GM18511 (cell line): ENCODE results near the gene PANK4.
A peak's percentile ranks its signal among the peaks of the same experiment; 100 is the strongest.
"Not testable (repeated sequence)": the region's sequence is repeated elsewhere in the genome, so short reads cannot be mapped to it uniquely, and the experiment has no call there.

Source experiments
- ATAC-seq: cut with Tn5 transposase; IDR thresholded peaks from one replicate; pipeline ENCODE4 v1.9.1; 2021; ENCODE audit warnings: mild to moderate bottlenecking, moderate library complexity; ENCODE audit not compliant: unreplicated experiment

The PANK4 gene

DNA sequence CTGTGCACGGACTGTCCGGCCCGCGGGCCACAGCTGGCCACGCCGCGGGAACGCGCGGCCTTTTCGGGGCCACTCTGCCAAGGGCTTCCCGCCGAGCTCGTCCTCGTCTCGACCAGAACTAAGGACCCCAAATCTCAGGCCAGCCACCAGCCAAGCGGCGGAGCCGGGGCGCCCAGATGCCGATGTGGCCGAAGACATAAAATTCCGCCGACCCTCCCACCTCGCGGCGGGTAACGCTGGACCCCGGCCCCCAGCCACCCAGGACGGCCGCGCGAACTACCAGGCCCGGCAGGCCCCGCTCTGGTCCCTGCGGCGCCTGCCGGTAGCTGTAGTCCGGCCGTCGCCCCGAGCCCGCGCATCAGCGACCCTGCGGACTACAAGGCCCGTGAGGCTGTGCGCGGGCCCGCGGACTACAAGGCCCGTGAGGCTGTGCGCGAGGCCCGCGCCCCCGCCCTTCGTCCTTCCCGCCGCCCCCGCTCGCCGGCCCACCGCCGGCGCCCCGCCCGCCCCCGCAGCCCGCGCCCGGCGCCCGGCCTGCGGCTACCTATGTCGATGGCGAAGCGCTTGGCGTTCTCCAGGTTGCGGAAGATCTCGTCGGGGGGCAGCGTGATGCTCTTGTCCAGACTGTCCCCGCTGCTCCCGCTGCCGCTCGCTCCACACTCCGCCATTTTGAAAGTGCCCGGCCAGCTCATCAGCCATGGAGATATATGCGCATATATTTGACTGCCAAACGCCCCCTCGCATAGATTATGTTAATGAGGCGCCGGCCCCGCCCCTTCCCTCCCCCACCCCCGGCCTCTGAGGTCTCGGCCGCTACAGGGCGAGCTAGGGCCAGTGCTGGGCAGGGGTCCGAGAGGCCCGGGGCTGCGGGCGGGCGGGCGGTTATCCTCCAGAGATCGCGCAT lies at the start of gene PANK4:
Gene PANK4, minus strand, starts transcription at position 677 of the 904 bp plus-strand sequence. Its CDS starts 9 bp downstream, at position 668.
- peak; percentile 84 for ATAC-seq

DNA sequence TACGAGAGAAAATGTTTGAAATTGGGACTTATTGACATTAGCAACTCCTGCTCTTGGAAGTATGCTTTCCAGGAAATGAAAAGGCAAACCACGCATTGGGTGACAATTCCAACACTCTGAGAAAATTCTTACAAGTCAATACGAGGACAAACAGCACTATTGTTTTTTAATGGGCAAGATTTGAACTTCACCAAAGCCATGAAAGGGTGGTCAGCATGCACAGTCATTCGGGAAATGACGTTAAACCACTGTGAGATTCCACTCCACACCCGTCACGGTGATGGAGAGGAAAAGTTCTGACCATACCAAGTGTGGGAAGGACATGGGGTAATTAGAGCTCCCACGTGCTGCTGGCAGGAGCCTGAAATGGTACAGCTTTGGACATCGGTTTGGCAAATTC lies 48.0 kb upstream of the PANK4 start:
- ATAC-seq: no peak

DNA sequence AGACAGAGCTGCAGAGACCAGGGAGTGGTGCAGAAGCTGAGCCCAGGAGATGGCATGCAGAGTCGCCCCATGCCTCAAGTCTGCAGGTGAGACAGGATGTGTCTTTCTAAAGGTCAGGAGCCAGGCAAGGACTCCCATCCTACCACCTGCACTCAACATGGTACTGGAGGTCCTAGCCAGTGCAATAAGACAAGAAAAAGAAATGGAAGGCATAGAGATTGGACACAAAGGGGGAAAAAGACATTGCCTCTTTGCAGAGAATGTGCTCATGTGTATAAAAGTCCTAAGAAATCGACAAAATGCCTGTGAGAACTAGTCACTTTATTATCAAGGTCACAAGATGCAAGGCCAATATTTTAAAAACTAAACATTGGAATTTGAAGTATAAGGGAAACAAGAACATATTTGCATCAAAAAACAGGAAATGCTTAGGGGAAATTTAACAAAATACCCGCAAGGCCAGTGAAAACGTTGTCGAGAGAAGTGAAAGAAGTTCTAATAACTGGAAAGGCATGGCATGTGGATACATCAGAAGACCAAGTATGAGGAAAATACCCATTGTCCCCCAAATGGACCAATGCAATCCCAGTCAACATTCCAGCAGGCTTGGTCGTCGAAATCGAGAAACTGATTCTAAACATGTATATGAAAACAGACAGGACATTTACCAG lies 47.0 kb upstream of the PANK4 start:
- ATAC-seq: no peak

DNA sequence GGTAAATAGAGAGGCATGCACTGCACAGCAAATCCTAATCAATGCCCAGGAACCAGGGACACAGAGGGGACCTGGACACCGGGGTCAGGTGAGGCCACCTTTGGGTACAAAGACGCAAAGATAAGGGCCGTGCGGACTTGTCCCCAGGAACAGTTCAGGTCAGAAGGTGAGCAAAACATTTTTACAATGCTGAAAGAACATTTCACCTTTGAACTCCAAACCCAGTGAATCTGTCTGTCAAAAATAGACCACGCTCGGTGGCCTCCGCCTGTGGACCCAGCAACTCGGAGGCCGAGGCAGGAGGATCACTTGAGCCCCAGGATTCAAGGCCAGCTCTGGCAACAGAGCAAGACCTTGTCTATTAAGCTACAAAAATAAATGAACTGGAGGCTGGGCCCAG lies 45.0 kb upstream of the PANK4 start:
- no peak for ATAC-seq

DNA sequence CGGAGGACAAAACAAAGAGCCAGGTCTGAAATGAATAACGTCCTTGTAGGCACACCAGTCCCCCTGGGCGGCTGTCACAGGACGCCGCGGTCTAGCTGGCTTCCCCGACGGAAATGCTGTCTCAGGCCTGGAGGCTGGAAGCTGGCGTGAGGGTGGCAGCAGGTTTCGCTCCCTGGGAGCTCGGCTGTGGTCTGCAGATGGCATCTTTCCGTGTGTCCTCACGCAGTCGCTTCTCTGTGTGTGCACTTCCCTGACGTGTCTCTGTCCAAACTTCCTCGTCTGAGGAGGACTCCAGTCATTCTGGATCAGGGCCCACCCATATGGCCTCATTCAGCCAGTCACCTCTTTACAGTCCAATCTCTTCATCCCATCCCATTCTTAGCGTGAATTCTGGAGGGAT lies 43.9 kb upstream of the PANK4 start:
- ATAC-seq: no peak

DNA sequence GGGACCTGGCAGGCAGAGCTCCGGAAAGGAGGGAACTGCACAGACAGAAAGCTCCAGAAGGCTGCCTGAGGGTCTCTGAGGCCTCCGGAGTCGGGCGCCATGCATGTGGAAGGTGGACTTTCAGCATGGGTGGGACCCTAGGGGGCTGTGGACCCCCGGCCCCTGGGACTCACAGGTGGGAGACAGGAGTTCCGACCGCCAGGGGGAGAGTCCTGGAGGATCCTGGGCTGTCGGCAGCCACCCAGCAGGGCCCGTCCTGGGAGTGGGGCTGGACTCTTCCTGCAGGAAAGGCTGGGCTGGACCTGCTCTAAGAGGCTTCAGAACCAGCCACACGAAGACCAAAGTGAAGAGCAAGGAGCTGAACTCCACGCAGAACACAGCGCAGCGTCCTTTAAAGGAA lies 43.3 kb upstream of the PANK4 start:
- ATAC-seq: not testable (repeated sequence)

DNA sequence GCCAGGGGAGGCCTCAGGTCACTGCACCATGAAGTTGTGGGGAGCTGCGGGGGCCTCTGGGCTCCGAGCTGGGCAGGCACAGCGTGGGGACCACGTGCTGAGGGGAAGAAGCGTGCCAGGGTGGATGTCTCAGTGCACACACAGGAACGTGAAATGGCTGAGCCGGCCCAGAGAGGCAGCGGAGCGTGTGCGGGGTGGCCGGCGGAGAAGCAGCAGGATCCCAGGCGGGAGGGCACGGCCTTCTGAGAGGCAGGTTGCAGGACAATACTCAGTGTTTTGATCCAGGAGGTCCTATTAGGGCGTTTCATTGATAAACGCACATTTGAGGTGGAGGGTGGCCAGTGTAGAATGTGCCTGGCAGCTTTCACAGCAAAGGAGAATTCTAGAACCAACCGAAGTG lies 42.7 kb upstream of the PANK4 start:
- no peak for ATAC-seq

DNA sequence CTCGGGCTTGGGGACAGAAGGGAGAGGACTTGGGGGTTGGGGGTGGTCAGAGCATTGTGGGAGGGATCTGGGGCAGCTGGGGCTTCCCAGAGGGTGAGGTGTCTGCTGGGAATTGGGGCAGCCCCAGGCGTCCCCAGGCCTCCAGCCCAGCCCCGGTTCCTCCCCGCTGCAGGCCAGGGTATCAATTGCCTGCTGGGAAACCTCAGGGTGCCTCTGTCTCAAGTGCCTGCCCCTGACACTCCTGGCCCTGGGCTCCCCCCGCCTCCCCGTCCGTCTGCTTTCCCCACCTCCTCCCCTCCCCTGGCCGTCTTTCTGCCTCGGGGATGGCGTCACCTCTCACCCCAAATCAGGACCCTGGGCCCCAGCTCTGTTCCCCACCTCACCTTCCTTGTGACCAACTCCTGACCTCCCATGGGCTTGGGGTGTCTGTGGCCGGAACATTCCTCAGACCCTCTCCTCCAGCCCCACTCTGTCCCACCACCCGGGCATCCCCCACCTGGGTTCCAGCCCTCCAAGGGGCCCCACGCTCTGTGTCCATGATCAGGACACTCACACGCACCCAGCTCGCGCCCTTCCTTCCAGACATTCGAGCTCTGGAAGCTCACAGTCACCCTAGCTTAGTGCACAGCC lies 41.9 kb upstream of the PANK4 start:
- not testable (repeated sequence) for ATAC-seq

DNA sequence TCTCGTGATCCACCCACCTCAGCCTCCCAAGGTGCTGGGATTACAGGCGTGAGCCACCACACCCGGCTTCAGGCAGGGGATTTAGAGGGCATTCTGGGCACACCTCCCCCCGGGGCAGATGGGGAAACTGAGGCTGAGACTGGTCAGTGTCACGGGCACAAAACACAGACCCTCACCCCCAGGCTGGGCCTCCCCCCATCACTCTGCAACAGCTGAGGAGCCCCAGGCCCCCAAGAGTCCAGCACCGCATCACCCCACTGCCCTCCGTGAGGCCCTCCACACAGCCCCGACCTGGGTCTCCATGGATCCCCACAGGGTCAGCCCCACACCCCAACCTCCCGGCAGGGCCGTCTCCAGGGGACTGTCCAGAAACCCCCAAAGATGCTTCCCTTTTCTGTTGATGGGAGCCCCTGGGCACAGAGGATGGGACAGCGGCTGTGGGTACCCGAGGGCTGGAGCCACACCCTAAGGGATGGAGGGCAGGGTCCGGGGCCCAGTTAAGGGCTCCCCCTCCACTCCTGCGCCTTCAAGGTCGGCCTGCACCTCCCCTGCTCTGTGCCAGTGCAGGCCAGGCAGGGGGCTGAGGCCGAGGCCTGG lies 40.8 kb upstream of the PANK4 start:
- no peak for ATAC-seq

DNA sequence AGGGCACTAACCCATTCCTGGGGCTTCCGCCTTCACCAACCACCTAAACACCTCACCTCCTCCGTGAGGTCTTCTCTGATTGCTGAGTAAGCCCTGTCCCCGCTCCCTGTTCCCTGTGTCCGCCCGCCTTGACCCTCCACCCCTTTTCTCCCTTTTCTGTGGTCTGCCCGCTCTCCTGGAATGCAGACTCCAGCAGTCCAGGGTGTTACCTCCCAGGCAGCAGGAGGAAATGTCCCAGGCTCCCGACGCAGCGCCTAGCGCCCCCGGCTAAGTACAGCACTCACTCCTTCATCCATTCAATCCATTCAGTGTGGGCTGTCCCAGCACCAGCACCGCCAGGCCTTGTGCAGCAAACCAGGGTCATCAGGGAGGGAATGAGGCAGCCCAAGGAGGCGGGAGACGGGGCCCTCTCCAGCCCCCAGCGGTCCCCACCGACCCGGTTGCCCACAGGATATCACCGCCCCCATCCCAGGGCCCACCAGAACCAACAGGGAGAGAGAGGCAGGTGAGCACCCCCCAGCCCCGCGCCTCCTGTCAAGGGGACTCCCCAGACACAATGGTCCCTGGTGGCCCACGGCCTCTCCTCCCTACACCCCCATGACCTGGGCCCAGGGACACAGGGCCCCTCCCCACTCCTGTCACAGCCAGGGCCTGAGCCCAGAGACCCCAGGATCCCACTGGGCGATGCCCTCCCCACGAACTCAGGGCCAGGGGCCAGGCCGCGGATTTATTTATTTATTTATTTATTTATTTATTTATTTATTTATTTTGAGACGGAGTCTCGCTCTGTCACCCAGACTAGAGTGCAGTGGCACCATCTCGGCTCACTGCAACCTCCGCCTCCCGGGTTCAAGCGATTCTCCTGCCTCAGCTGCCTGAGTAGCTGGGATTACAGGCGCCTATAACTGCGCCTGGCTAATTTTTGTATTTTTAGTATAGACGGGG lies 40.0 kb upstream of the PANK4 start:
- no peak for ATAC-seq

DNA sequence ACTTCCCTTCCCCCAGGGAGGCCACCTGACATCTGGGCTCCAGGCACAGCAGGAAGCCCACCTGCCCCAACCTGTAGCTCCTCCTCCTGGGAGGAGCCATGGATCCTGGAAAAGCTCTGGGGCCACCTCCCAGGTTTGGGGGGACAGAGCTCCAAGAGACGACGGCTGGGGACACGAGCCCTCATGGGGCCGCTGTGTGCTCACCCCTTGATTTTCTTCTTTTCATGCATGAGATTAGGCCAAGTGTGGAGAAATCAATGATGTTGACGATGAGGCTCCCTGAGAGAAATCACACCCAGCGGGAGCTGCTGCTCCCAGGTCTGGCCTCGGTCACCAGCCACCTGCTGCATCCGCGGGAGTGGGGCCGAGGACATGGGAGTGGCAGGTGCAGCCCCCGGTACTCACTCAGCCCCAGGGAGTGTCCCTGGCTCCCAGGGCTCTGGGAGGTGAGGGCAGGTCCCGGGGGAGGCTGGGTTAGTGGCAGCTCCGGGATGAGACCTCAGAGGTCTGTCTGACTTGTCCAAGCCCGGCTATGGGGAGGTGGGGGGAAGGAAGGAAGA lies 38.5 kb upstream of the PANK4 start:
- no peak for ATAC-seq

DNA sequence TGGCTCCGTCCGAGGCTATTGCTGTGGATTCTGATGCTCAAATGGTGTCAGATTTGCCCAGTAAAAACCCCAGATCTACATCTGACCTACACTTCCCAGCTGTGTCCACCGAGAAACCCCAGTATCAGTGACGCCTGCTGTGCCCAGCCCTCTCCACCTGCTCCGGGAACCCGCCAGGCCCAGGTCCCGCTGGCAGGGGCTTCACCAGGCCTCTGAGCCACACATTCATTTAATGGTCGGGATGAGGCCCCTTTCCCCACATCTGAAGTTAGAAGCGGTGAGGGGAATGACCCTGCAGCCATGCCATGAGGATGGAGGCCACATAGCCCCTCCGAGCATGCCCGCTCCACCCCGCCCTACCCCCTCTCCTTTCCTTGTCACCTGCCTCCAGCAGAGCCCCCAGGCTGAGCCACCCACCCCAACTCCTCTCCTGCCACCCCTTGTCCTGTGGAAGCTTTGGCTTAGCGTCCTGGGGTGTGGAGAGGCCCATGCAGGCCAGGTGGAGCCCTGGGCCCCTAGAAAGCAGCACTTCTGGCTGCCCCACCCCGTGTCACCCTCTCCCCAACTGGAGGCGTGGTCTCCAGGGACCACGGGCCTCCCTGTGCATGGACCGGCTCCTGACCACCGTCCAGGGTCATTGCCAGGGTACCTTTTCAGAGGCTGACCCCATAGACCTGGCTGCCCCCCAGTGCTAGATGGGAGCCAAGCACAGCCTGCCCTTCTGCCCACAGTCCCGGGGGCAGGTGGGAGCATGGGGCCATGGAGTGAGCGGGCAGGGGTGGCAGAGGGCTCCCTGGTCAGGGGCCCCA lies 37.8 kb upstream of the PANK4 start:
- no peak for ATAC-seq

DNA sequence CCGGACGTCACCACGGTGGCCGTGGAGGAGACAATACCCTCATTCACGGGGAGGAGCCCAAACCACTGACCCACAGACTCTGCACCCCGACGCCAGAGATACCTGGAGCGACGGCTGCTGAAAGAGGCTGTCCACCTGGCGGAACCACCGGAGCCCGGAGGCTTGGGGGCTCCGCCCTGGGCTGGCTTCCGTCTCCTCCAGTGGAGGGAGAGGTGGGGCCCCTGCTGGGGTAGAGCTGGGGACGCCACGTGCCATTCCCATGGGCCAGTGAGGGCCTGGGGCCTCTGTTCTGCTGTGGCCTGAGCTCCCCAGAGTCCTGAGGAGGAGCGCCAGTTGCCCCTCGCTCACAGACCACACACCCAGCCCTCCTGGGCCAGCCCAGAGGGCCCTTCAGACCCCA lies 36.8 kb upstream of the PANK4 start:
- no peak for ATAC-seq

DNA sequence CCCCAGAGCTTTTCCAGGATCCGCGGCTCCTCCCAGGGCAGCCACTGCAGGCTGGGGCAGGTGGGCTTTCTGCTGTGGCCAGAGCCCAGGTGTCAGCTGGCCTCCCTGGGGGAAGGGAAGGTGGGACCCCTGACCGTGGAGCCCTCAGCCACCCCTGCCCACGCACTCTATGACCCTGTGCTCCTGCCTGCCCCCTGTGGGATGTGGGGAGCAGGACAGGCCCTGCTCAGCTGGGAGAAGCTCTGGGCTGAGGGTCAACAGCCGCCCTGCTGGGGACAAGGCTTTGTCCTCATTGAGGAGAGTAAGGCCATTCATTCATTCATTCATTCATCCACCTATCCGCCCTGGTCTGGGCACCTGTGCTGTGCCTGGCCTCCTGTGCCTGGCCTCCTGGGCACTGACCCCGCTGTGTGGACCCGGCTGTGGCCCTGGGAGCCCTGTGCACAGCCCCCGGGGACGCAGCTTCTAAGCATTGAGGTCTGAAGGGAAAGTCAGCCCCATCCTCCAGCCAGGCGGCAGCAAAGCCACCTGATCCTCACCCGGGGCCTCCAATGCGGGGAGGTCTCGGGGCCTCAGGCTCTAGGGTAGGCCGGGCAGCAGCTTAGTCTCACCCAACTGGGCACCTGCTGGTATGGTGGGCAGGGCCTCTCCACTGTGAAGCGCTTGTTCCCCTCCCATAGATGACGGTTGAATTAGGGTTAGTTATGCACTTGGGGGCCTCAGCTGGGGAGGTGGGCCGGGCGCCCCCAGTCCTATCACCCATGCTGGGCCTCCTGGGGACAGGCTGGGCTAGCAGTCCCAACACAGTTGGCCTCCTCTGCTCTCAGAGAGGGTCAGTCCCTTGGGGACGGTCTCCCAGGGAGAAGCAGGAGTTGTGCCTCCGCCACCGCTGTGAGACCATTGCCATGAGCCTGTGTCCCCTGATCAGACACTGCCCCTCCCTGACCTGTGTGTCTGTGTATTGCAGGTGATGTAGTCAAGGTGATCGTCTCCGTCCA lies 35.8 kb upstream of the PANK4 start:
- ATAC-seq: no peak

DNA sequence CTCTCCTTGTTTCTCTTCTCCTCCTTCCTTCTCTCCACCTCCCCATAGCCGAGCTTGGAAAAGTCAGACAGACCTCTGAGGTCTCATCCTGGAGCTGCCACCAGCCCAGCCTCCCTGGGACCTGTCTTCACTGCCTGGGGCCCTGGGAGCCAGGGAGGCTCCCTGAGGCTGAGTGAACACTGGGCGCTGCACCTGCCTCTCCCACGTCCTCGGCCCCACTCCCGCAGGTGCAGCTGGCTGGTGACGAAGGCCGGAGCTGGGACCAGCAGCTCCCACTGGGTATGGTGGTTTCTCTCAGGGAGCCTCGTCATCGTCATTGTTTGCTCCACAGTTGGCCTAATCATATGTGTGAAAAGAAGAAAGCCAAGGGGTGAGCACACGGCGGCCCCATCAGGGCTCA lies 35.0 kb upstream of the PANK4 start:
- no peak for ATAC-seq

DNA sequence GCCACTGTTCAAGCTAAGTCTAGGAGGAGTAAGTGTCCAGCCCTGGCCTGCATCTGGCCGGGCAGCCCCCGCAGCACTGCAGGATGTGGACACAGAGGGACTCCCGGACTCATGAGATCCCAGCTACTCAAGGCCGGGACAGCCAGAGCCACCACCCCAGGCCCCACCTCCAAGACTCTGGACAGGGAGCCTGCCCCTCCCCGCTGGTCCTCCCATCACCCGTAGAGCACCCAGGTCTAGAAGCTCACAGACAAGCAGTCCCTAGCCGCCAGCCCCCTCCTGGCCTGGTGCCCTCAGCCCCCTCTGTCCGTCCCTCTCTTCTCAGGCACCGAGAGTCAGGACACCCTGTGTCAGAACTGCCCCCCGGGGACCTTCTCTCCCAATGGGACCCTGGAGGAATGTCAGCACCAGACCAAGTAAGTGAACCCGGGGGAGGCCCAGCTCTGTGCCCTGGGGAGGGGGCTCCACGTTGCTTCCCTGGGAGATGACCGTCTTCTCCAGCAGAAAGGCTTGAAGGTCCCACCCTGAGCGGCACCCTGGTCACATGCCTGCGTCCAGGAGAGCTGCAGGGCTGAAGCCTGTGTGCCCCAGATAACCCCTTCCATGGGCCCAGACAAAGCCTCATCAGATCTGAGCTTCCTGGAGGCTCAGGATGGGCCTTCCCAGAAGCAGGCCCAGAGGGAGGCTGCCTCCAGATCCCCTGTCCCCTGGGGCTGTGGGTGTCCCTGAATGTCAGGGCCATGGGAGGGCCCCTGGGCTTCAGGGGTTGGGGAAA lies 34.1 kb upstream of the PANK4 start:
- no peak for ATAC-seq
